ENCODE data around the gene ACADVL.
"Not testable (repeated sequence)": the region's sequence is repeated elsewhere in the genome, so short reads cannot be mapped to it uniquely, and the experiment has no call there.

Gene ACADVL

GRCh38 chr17:7219812-7220592 lies at the start of gene ACADVL, which contains the start of gene DLG4:
Gene ACADVL, plus strand, starts transcription at chr17:7219938. Its CDS starts 47 bp downstream, at chr17:7219985.
Gene DLG4, minus strand, starts transcription at chr17:7219836.
- FAIRE-seq: peak; percentile 85

DNA sequence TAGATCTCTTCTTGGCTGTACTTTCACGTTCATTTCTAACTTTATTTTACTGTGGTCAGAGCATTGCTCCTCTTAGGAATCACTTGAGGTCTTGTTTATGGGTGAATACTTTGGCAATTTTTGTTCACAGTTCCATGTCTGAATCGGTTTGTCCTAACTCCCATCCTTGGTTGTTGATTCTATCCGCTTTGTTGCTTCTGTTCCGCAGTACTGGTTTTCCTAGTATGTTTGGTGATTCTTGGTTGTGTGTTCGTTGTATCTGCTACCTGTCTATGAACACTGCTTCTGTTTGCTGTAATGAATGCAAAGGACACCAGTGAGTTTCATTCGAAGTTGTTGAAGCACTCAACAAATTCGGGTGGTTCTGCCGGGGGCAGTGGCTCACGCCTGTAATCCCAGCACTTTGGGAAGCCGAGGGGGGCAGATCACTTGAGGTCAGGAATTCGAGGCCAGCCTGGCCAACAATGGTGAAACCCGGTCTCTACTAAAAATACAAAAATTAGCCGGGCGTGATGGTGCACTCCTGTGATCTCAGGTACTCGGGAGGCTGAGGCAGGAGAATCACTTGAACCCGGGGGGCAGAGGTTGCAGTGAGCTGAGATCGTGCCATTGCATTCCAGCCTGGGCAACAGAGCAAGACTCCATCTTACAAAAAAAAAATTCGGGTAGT lies 47.1 kb upstream of the ACADVL start:
- FAIRE-seq: not testable (repeated sequence)

GRCh38 chr17:7173687-7174602 lies 45.8 kb upstream of the ACADVL start:
- no peak for FAIRE-seq

DNA sequence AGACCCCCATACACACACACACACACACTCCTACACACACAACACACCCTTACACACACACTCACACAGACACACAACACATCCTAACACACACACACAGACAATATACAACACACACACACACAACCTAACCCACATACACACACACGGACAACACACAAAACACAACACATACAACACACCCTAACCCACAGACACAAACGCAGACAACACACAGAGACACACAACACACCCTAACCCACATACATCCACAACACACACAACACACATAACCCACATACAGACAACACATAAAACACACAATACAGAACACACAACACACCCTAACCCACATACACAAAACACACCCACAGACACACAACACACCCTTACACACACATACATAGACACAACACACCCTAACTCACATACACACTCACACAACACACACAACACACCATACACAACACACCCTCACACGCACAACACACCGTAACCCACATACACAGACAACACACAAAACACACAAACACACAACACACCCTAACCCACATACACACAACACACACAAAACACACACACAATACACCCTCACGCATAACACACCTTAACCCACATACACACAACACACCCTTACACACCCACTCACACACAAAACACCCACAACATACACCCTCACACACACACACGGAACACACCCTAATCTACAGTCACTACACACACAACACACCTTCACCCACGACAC lies 45.0 kb upstream of the ACADVL start:
- no peak for FAIRE-seq

DNA sequence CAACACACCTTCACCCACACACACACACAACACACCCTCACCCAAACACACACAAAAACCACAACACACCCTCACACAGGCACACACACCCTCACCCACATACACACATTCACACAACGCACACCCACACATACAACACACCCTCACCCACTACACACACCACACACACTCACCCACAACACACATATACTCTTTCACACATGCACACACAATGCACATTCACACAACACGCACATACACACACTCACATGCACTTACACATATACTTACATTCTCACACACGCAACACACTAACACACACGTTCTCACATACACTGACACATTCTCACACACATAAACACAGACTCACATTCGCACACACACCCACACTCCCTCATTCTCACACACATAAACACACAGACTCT lies 44.4 kb upstream of the ACADVL start:
- no peak for FAIRE-seq

DNA sequence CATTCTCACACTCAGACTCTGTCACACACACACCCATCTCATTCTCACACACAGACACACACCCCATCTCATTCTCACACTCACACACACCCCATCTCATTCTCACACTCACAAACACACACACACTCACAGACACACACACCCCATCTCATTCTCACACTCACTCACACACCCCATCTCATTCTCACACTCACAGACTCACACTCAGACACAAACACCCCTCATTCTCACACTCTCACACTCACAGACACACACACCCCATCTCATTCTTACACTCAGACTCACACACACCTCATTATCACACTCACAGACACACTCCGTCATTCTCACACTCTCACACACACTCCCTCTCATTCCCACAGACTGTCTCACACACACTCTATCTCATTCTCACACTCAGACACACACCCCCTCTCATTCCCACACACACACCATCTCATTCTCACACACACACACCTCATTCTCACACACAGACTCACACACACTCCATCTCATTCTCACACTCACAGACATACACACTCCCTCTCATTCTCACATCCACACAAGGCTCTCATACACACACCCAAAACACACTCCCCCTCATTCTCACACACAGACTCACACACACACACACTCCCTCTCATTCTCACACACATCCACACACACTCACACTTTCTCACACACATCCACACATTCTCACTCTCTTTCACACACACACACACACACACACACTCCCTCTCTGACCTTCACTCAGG lies 43.5 kb upstream of the ACADVL start:
- FAIRE-seq: no peak

- FAIRE-seq: no peak
Observed at GRCh38 chr17:7176841-7177190, 42.9 kb upstream of the ACADVL start.

- FAIRE-seq: no peak
Observed at GRCh38 chr17:7177191-7177953, 42.4 kb upstream of the ACADVL start.

GRCh38 chr17:7177954-7178477 lies 41.7 kb upstream of the ACADVL start:
- FAIRE-seq: no peak

GRCh38 chr17:7178973-7179316 lies 40.8 kb upstream of the ACADVL start:
- FAIRE-seq: no peak

GRCh38 chr17:7179317-7180254 lies 40.2 kb upstream of the ACADVL start, which contains the start of gene ASGR1:
Gene ASGR1, minus strand, starts transcription at chr17:7179370. Its CDS starts 807 bp downstream, at chr17:7178563.
- FAIRE-seq: no peak

GRCh38 chr17:7182101-7182500 lies 37.6 kb upstream of the ACADVL start:
- not testable (repeated sequence) for FAIRE-seq

DNA sequence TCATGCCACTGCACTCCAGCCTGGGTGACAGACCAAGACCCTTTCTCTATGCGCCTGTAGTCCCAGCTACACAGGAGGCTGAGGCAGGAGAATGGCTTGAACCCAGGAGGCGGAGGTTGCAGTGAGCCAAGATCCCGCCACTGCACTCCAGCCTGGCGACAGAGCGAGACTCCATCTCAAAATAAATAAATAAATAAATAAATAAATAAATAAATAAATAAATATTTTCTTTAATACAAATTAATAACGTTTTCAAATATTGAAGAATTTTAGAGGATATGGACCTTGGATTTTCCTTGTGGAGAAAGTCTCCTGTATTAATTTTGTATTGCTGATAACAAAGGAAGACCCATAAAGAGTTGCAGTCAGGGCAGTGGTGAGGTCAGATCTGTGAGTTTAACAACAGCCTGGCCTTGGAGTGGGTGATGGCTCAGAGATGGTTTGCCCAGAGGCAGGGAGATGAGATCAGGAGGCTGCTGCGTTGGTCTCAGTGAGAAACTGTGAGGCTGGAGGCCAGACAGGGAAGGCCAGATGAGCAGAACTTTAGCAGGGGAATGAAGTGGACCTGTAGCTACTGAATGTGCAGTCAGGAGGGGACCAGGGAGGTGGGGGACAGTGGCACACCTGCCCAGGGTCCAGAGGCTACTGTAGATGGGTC lies 36.2 kb upstream of the ACADVL start:
- no peak for FAIRE-seq

GRCh38 chr17:7184091-7184488 lies 35.6 kb upstream of the ACADVL start:
- no peak for FAIRE-seq

DNA sequence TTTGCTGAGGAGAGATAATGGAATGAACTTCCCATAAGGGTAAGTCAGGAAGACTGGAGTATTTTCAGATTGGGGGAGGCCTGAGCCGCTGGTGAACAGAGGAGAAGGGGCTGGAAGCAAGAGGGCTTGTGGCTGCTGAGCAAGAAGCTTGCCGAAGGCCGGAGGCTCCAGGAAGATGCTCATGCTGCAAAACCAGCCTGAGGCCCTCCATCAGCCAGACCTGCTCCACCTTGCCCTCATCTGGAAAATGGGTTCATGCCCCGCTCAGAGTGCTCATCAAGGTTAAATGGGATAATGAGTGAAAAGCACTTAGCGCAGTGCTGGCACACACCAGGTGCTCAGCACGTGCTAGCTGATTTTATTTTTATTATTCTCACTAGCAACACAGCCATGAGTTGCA lies 35.1 kb upstream of the ACADVL start:
- no peak for FAIRE-seq

DNA sequence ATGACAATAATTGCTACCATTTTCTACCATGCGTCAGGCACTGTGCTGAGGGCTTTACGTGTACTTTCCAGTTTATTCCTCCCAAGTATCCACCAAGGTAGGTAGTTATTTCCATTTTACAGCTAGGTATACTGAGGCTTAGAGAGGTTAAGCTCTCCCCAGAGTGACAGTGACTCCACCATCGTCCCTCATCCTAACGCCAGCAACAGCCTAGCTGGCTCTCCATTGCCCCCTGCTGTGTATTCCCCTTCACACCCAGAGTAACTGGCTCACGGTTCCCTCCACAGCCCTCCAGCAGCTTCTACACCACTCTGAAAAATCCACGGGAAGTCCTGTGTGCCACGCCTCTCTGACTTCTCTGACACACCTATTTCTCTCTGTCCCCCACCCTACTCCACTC lies 33.5 kb upstream of the ACADVL start:
- FAIRE-seq: no peak

GRCh38 chr17:7190276-7190917 lies 29.3 kb upstream of the ACADVL start:
- no peak for FAIRE-seq

GRCh38 chr17:7191069-7191468 lies 28.7 kb upstream of the ACADVL start:
- no peak for FAIRE-seq
